Measurements from ENCODE around the gene VAV2.

Gene VAV2

GRCh38 chr9:133950192-133950591 lies 41.9 kb downstream of the VAV2 start:
- DNase-seq = no peak

GRCh38 chr9:133949486-133950061 lies 42.5 kb downstream of the VAV2 start:
- DNase-seq = no peak

GRCh38 chr9:133948561-133949485 lies 43.3 kb downstream of the VAV2 start:
- no peak for DNase-seq

GRCh38 chr9:133948131-133948530 lies 44.0 kb downstream of the VAV2 start:
- no peak for DNase-seq

GRCh38 chr9:133946840-133947486 lies 45.2 kb downstream of the VAV2 start:
- DNase-seq = no peak

- no peak for DNase-seq
Observed at GRCh38 chr9:133945977-133946753, 46.0 kb downstream of the VAV2 start.

- DNase-seq = no peak
Observed at GRCh38 chr9:133945314-133945975, 46.7 kb downstream of the VAV2 start.

- no peak for DNase-seq
Observed at GRCh38 chr9:133944746-133945135, 47.4 kb downstream of the VAV2 start.

GRCh38 chr9:133943781-133944745 lies 48.1 kb downstream of the VAV2 start:
- no peak for DNase-seq

GRCh38 chr9:133943036-133943780 lies 48.9 kb downstream of the VAV2 start:
- DNase-seq = no peak

- DNase-seq = no peak
Observed at GRCh38 chr9:133942206-133942975, 49.7 kb downstream of the VAV2 start.

- no peak for DNase-seq
Observed at GRCh38 chr9:133939845-133940244, 52.3 kb downstream of the VAV2 start.

GRCh38 chr9:133939171-133939785 lies 52.8 kb downstream of the VAV2 start:
- DNase-seq = no peak

GRCh38 chr9:133938753-133939152 lies 53.4 kb downstream of the VAV2 start:
- DNase-seq = no peak

- DNase-seq = no peak
Observed at GRCh38 chr9:133938086-133938485, 54.0 kb downstream of the VAV2 start.

- DNase-seq = no peak
Observed at GRCh38 chr9:133937120-133937519, 55.0 kb downstream of the VAV2 start.

- DNase-seq = no peak
Observed at GRCh38 chr9:133935328-133936005, 56.7 kb downstream of the VAV2 start.

GRCh38 chr9:133934482-133935232 lies 57.5 kb downstream of the VAV2 start:
- no peak for DNase-seq

Measured in stimulated activated CD4-positive, alpha-beta T cell treated with anti-CD3 and anti-CD28 coated beads, Interleukin-1b, Interleukin-23, amount 100 ng/mL, for 48 hours (primary cell).